ENCODE measurements around the gene EIPR1.

- no peak for TF ChIP-seq RAD21 (IDR thresholded peaks at IDR 0.05; ENCODE audit: low read length)
- no peak for TF ChIP-seq POLR2A (IDR thresholded peaks at IDR 0.05; ENCODE audit: low read depth, low read length)
- no peak for TF ChIP-seq CTCF (conservative IDR thresholded peaks at IDR 0.05; ENCODE audit: low read depth, low read length)
- TF ChIP-seq MXI1 (IDR thresholded peaks at IDR 0.05; ENCODE audit: borderline replicate concordance, low read depth, low read length): no peak
- TF ChIP-seq NFE2L2 (IDR thresholded peaks at IDR 0.05; ENCODE audit: low read depth, low read length): no peak
- no peak for TF ChIP-seq ELK1 (IDR thresholded peaks at IDR 0.05; ENCODE audit: borderline replicate concordance, low read depth, low read length)
These were observed 58.5 kb downstream of the EIPR1 start for GRCh38 chr2:3319134-3319533.

Data from IMR-90 (cell line).